NCI-H82 (cell line): ENCODE results near the gene TMEM9.
"Not testable (repeated sequence)": the region's sequence is repeated elsewhere in the genome, so short reads cannot be mapped to it uniquely, and the experiment has no call there.

Source experiments
- DNase-seq: peaks from one replicate; lab custom pipeline; 2025; lab: John Stamatoyannopoulos, UW

The TMEM9 gene

GRCh38 chr1:201173736-201174135 lies 19.5 kb upstream of the TMEM9 start:
- no peak for DNase-seq

- no peak for DNase-seq
Measured at GRCh38 chr1:201172999-201173610, 18.8 kb upstream of the TMEM9 start.

- DNase-seq, result no peak
Measured at GRCh38 chr1:201172326-201172725, 18.1 kb upstream of the TMEM9 start.

GRCh38 chr1:201171063-201172036 lies 17.1 kb upstream of the TMEM9 start:
- DNase-seq, result peak; percentile 95

- peak; percentile 98 for DNase-seq
Measured at GRCh38 chr1:201170533-201171062, 16.3 kb upstream of the TMEM9 start.

GRCh38 chr1:201169971-201170532 lies 15.8 kb upstream of the TMEM9 start:
- DNase-seq, result no peak

GRCh38 chr1:201169203-201169602 lies 14.9 kb upstream of the TMEM9 start:
- DNase-seq, result peak; percentile 61

GRCh38 chr1:201167041-201167991 lies 13.0 kb upstream of the TMEM9 start:
- no peak for DNase-seq

GRCh38 chr1:201164645-201165044 lies 10.4 kb upstream of the TMEM9 start:
- DNase-seq, result peak; percentile 99

GRCh38 chr1:201163707-201164106 lies 9.4 kb upstream of the TMEM9 start:
- DNase-seq, result no peak

GRCh38 chr1:201163036-201163435 lies 8.8 kb upstream of the TMEM9 start:
- DNase-seq, result not testable (repeated sequence)

- DNase-seq, result no peak
Measured at GRCh38 chr1:201157949-201158348, 3.7 kb upstream of the TMEM9 start.

GRCh38 chr1:201156819-201157218 lies 2.5 kb upstream of the TMEM9 start:
- DNase-seq, result no peak

GRCh38 chr1:201156346-201156745 lies 2.1 kb upstream of the TMEM9 start:
- no peak for DNase-seq

GRCh38 chr1:201155354-201155753 lies 1.1 kb upstream of the TMEM9 start:
- no peak for DNase-seq

GRCh38 chr1:201153474-201154388 lies 543 bp downstream of the TMEM9 start:
- DNase-seq, result peak; percentile 82

GRCh38 chr1:201149400-201149799 lies 4.9 kb downstream of the TMEM9 start:
- DNase-seq, result peak; percentile 74

GRCh38 chr1:201147396-201148015 lies 6.8 kb downstream of the TMEM9 start:
- DNase-seq, result no peak

- no peak for DNase-seq
Measured at GRCh38 chr1:201146626-201147390, 7.5 kb downstream of the TMEM9 start.
